Ishikawa (cell line): ENCODE results near the gene PLEKHA7.

Experiments used
- CEBPB ChIP-seq: IDR thresholded peaks from 2 replicates; pipeline ENCODE4 v1.6.1; 2012
- CREB1 ChIP-seq: IDR thresholded peaks from 2 replicates; pipeline ENCODE4 v1.6.1; 2012; ENCODE audit warnings: low read depth
- EGR1 ChIP-seq: IDR thresholded peaks from 2 replicates; pipeline ENCODE4 v1.6.1; 2012
- EP300 ChIP-seq: IDR thresholded peaks from 2 replicates; pipeline ENCODE4 v1.6.1; 2012; ENCODE audit warnings: borderline replicate concordance
- FOXM1 ChIP-seq: IDR thresholded peaks from 2 replicates; pipeline ENCODE4 v1.6.1; 2012; ENCODE audit warnings: low read depth, borderline replicate concordance
- MAX ChIP-seq: IDR thresholded peaks from 2 replicates; pipeline ENCODE4 v1.6.1; 2012
- NFIC ChIP-seq: IDR thresholded peaks from 2 replicates; pipeline ENCODE4 v1.6.1; 2012
- TAF1 ChIP-seq: IDR thresholded peaks from 2 replicates; pipeline ENCODE4 v1.6.1; 2012; ENCODE audit warnings: low read depth, mild to moderate bottlenecking
- TCF12 ChIP-seq: IDR thresholded peaks from 2 replicates; pipeline ENCODE4 v1.6.1; 2012; ENCODE audit warnings: low read depth
- TEAD4 ChIP-seq: IDR thresholded peaks from 2 replicates; pipeline ENCODE4 v1.6.1; 2012
- USF1 ChIP-seq: IDR thresholded peaks from 2 replicates; pipeline ENCODE4 v1.6.1; 2012
- YY1 ChIP-seq: IDR thresholded peaks from 2 replicates; pipeline ENCODE4 v1.6.1; 2012; ENCODE audit warnings: low read depth
- ZBTB7A ChIP-seq: IDR thresholded peaks from 2 replicates; pipeline ENCODE4 v1.6.1; 2012; ENCODE audit warnings: low read depth
- TF ChIP-seq, protein P1 (sequence below): IDR thresholded peaks from 2 replicates; pipeline ENCODE4 v1.6.1; 2012; ENCODE audit warnings: low read depth, mild to moderate bottlenecking

GRCh38 chr11:16775614-16776283, 238.5 kb downstream of the PLEKHA7 start:
- TF ChIP-seq CEBPB (no peak), YY1 (no peak), NFIC (no peak), CREB1 (no peak), USF1 (no peak), ZBTB7A (no peak), TAF1 (no peak), FOXM1 (no peak), MAX (no peak), EP300 (no peak), TEAD4 (no peak), TCF12 (no peak), EGR1 (no peak)
- TF ChIP-seq, protein P1, sequence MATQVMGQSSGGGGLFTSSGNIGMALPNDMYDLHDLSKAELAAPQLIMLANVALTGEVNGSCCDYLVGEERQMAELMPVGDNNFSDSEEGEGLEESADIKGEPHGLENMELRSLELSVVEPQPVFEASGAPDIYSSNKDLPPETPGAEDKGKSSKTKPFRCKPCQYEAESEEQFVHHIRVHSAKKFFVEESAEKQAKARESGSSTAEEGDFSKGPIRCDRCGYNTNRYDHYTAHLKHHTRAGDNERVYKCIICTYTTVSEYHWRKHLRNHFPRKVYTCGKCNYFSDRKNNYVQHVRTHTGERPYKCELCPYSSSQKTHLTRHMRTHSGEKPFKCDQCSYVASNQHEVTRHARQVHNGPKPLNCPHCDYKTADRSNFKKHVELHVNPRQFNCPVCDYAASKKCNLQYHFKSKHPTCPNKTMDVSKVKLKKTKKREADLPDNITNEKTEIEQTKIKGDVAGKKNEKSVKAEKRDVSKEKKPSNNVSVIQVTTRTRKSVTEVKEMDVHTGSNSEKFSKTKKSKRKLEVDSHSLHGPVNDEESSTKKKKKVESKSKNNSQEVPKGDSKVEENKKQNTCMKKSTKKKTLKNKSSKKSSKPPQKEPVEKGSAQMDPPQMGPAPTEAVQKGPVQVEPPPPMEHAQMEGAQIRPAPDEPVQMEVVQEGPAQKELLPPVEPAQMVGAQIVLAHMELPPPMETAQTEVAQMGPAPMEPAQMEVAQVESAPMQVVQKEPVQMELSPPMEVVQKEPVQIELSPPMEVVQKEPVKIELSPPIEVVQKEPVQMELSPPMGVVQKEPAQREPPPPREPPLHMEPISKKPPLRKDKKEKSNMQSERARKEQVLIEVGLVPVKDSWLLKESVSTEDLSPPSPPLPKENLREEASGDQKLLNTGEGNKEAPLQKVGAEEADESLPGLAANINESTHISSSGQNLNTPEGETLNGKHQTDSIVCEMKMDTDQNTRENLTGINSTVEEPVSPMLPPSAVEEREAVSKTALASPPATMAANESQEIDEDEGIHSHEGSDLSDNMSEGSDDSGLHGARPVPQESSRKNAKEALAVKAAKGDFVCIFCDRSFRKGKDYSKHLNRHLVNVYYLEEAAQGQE = no peak
